Thoracic aorta (tissue), 2 donors: ENCODE data around the gene DNAJB2. TPM values are rescaled to one million over a fixed set of nuclear protein-coding genes. Genes with fewer than 3 reads are reported as not detected.

Source experiments
- ATAC-seq: fragments of 150-250 bp; one replicate; pipeline ENCODE4 v1.8.0; 2017; ENCODE audit warnings: low read depth; ENCODE audit not compliant: insufficient number of reproducible peaks, low FRiP score
- DNase-seq: peaks from one replicate; pipeline ENCODE4 v3.0.0-alpha.2; 2020; ENCODE audit warnings: low spot score
- H3K27ac ChIP-seq, 2 donors: fragments of 200-600 bp; sonication (generic); 1 replicate in 1 of 2; 2 replicates in 1 of 2; pipeline ENCODE4 v1.5.1; 2016; ENCODE audit warnings: mild to moderate bottlenecking in 2 of 2, moderate library complexity in 2 of 2
- H3K27me3 ChIP-seq: fragments of 200-600 bp; sonication (generic); replicated peaks from 2 replicates; pipeline ENCODE4 v1.6.0; 2016; ENCODE audit warnings: mild to moderate bottlenecking; ENCODE audit not compliant: insufficient read depth
- H3K36me3 ChIP-seq: fragments of 200-600 bp; sonication (generic); one replicate; pipeline ENCODE4 v1.5.1; 2016
- H3K4me1 ChIP-seq, 2 donors: fragments of 200-600 bp; sonication (generic); 1 replicate in 1 of 2; 2 replicates in 1 of 2; pipeline versions ENCODE4 v1.5.1 to v1.6.0; 2016; ENCODE audit warnings: low read depth in 2 of 2, mild to moderate bottlenecking in 1 of 2; ENCODE audit not compliant: control insufficient read depth in 1 of 2
- H3K4me3 ChIP-seq: fragments of 200-600 bp; sonication (generic); 2 replicates; pipeline ENCODE4 v1.5.1; 2016; ENCODE audit warnings: mild to moderate bottlenecking
- H3K9me3 ChIP-seq: fragments of 200-600 bp; sonication (generic); 2 replicates; pipeline ENCODE4 v1.5.1; 2016
- total RNA-seq, 2 donors: library from RNA; depleted of rRNA; stranded (reverse); fragments of >200 nt; gene quantifications; one replicate each; pipeline versions ENCODE4 v1.1.0 to v1.2.3, GENCODE V29; 2016
- TF ChIP-seq, protein P1 (sequence below): fragments of 200-600 bp; sonication (generic); IDR thresholded peaks from one replicate; pipeline ENCODE4 v1.5.1; 2019; ENCODE audit warnings: antibody characterized with exemption

DNAJB2 gene
- total RNA-seq, 2 donors from 2014 or later, result 56.9 to 61.2 TPM

DNA sequence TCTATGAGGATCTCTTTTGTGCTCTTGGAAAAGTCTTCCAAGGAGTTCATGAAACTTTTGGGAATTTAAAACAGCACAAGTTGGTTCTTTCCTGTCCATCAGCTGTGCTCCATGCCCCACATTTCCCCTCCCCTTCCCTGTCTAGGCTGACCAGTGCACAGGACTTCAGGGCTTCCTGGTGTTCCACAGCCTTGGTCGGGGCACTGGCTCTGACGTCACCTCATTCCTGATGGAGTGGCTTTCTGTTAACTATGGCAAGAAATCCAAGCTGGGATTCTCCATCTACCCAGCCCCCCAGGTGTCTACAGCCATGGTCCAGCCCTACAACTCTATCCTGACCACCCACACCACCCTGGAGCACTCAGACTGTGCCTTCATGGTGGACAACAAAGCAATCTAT is 8.1 kb upstream of the DNAJB2 start:
- TF ChIP-seq, protein P1, sequence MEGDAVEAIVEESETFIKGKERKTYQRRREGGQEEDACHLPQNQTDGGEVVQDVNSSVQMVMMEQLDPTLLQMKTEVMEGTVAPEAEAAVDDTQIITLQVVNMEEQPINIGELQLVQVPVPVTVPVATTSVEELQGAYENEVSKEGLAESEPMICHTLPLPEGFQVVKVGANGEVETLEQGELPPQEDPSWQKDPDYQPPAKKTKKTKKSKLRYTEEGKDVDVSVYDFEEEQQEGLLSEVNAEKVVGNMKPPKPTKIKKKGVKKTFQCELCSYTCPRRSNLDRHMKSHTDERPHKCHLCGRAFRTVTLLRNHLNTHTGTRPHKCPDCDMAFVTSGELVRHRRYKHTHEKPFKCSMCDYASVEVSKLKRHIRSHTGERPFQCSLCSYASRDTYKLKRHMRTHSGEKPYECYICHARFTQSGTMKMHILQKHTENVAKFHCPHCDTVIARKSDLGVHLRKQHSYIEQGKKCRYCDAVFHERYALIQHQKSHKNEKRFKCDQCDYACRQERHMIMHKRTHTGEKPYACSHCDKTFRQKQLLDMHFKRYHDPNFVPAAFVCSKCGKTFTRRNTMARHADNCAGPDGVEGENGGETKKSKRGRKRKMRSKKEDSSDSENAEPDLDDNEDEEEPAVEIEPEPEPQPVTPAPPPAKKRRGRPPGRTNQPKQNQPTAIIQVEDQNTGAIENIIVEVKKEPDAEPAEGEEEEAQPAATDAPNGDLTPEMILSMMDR, result no peak
- DNase-seq, result no peak
- no peaks in the 10 kb centered on the region for H3K9me3 ChIP-seq

DNA sequence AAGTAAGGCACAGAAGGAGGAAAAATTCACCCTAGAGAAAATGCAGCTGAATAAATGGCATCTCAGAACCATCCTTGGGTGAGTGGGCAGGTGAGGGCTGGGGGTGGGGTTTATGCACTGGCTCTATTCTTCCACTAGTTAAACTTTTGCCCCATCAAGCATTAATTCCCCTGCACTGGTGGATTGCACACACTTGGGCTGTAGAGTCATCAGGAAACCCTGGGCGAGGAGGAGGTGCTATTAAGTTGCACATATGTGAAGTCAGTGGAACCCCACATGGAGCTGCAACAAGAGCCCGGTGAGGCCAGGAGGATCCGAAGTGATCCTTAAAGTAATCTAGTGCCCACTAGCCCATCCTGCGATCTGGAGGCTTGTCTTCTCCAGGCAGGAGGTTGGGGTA is 6.8 kb upstream of the DNAJB2 start:
- ATAC-seq (no peak), DNase-seq (no peak)
- Histone ChIP-seq H3K27ac (no peak overlapping the region), H3K4me1 (peaks cover 6 to 18% of the 10 kb centered on the region in 2 donors), H3K27me3 (no peaks in the 10 kb centered on the region), H3K4me3 (no peak overlapping the region), H3K36me3 (no peaks in the 10 kb centered on the region), H3K9me3 (no peaks in the 10 kb centered on the region)
- TF ChIP-seq, protein P1, result no peak

More for the DNA sequence above, 8.1 kb upstream of the DNAJB2 start:
- H3K36me3 ChIP-seq, result no peaks in the 10 kb centered on the region
- no peak for ATAC-seq
- no peak overlapping the region for H3K27ac ChIP-seq
- H3K27me3 ChIP-seq, result no peaks in the 10 kb centered on the region
- H3K4me3 ChIP-seq, result no peak overlapping the region
- peaks cover 6 to 18% of the 10 kb centered on the region in 2 donors for H3K4me1 ChIP-seq

DNA sequence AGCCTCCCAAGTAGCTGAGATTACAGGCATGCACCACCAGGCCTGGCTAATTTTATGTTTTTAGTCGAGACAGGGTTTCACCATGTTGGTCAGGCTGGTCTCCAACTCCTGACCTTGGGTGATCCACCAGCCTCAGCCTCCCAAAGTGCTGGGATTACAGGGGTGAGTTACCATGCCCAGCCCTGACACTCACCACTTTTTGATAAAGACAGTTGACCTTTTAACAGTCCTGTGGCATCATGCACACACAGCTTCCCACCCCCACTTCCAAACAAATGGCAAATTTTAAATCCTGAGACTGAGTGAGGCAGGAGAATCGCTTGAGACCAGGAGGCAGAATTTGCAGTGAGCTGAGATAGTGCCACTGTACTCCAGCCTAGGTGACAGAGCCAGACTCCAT is 6.2 kb upstream of the DNAJB2 start:
- no peak for DNase-seq
- H3K36me3 ChIP-seq, result no peaks in the 10 kb centered on the region
- TF ChIP-seq, protein P1, result no peak
- H3K27ac ChIP-seq, result peak overlapping the region in 1 of 2 donors; percentile 94
- no peak overlapping the region for H3K4me3 ChIP-seq
- no peak for ATAC-seq
- peaks cover 6 to 21% of the 10 kb centered on the region in 2 donors for H3K4me1 ChIP-seq
- no peaks in the 10 kb centered on the region for H3K27me3 ChIP-seq
- H3K9me3 ChIP-seq, result no peaks in the 10 kb centered on the region

DNA sequence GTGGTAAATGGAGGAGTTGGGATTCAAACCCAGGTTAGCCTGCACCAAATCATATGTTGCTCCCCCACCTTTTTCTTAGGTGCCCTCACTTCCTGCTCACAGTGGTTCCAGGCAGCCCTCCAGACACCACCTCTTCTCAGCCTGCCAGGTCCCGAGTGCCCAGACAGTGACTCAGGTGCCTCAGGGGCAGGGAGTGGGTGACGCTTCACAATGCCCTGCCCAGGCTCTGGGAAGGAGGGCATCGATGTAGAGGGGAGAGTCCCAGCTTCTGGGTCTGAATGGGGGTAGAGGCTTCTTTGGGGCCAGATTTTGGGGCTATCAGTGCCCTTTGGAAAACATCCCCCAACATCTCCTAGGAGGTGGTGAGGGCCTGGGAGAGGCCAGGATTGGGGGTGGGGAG is 5.2 kb upstream of the DNAJB2 start:
- Histone ChIP-seq H3K4me1 (peaks cover 13 to 30% of the 10 kb centered on the region in 2 donors), H3K27me3 (no peaks in the 10 kb centered on the region), H3K27ac (peak overlapping the region; percentile 94 to 98), H3K9me3 (no peaks in the 10 kb centered on the region), H3K36me3 (no peaks in the 10 kb centered on the region), H3K4me3 (peak overlapping the region; percentile 19)
- no peak for DNase-seq
- TF ChIP-seq, protein P1, result no peak
- no peak for ATAC-seq

DNA sequence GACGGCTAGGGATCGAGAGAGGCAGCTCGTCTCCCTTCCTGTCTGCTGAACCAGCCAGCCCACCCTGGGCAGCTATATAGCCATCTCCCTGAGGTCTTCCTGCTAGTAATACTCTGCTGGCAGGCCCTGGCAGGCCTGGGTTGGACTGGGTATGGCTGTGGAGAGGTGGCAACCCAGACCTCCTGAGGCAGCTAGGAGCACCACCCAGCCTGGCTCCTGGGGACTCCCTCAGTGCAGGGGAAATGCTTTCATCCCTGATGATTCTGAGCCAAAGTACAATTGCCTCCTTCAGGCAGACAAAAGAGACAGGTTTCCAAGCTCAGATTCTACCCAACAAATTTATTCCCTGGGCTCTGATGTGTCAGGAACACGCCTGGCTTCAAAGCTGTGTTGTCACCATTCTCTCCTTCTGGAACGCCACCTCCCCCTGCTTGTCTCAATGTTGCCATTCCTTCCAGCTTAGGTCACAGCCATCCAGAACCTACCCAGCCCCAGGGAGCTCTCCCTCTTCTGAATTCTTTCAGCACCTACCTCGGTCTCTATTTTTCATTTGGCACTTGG is 4.7 kb upstream of the DNAJB2 start:
- peak; percentile 39 for ATAC-seq

More for the DNA sequence above, 4.7 kb upstream of the DNAJB2 start:
- peak overlapping the region; percentile 25 for H3K4me3 ChIP-seq
- TF ChIP-seq, protein P1, result no peak
- no peaks in the 10 kb centered on the region for H3K9me3 ChIP-seq
- no peaks in the 10 kb centered on the region for H3K36me3 ChIP-seq
- no peak for DNase-seq
- H3K27ac ChIP-seq, result peak overlapping the region; percentile 94 to 98
- H3K4me1 ChIP-seq, result peaks cover 13 to 31% of the 10 kb centered on the region in 2 donors
- no peaks in the 10 kb centered on the region for H3K27me3 ChIP-seq
